KOPT-K1 (cell line): ENCODE data around the gene SBK2.
"Not testable (repeated sequence)": the region's sequence is repeated elsewhere in the genome, so short reads cannot be mapped to it uniquely, and the experiment has no call there.

Experiments
- H3K27ac ChIP-seq: fragments of 200-600 bp; sonication (generic); 2 replicates; pipeline ENCODE4 v1.5.1; 2016; ENCODE audit warnings: antibody characterized with exemption, mild to moderate bottlenecking, low read depth, low read length; ENCODE audit not compliant: poor library complexity, severe bottlenecking
- H3K36me3 ChIP-seq: fragments of 200-600 bp; sonication (generic); 2 replicates; pipeline ENCODE4 v1.5.1; 2017; ENCODE audit warnings: antibody characterized with exemption, mild to moderate bottlenecking, low read length, moderate library complexity; ENCODE audit not compliant: insufficient read depth
- H3K9me3 ChIP-seq: fragments of 200-600 bp; sonication (generic); 2 replicates; pipeline ENCODE4 v1.5.1; 2017; ENCODE audit warnings: antibody characterized with exemption, low read length, mild to moderate bottlenecking; ENCODE audit not compliant: insufficient read depth, poor library complexity, severe bottlenecking

The SBK2 gene

GRCh38 chr19:55546011-55546410 lies 9.1 kb upstream of the SBK2 start:
- Histone ChIP-seq H3K9me3 (no peaks in the 10 kb centered on the region), H3K36me3 (no peaks in the 10 kb centered on the region), H3K27ac (no peak overlapping the region)

- H3K27ac ChIP-seq: no peak within 1 kb of the TSS
- no peaks in the 10 kb centered on the region for H3K9me3 ChIP-seq
- H3K36me3 ChIP-seq: no peaks in the 10 kb centered on the region
Observed at GRCh38 chr19:55545443-55545842, 8.5 kb upstream of the SBK2 start, which contains the start of gene SBK3. TSS of gene SBK3 (minus strand) at chr19:55545543. CDS start at chr19:55545543, 0 bp downstream.

- no peaks in the 10 kb centered on the region for H3K9me3 ChIP-seq
- H3K36me3 ChIP-seq: no peaks in the 10 kb centered on the region
Observed at GRCh38 chr19:55544776-55545439, 8.0 kb upstream of the SBK2 start.

GRCh38 chr19:55544014-55544413 lies 7.1 kb upstream of the SBK2 start:
- no peaks in the 10 kb centered on the region for H3K9me3 ChIP-seq
- H3K36me3 ChIP-seq: no peaks in the 10 kb centered on the region
- H3K27ac ChIP-seq: no peak overlapping the region

More at GRCh38 chr19:55544776-55545439, 8.0 kb upstream of the SBK2 start:
- no peak overlapping the region for H3K27ac ChIP-seq

- H3K36me3 ChIP-seq: no peaks in the 10 kb centered on the region
- no peaks in the 10 kb centered on the region for H3K9me3 ChIP-seq
- H3K27ac ChIP-seq: no peak overlapping the region
Observed at GRCh38 chr19:55543567-55543966, 6.6 kb upstream of the SBK2 start.

- H3K27ac ChIP-seq: no peak overlapping the region
- H3K9me3 ChIP-seq: no peaks in the 10 kb centered on the region
- H3K36me3 ChIP-seq: no peaks in the 10 kb centered on the region
Observed at GRCh38 chr19:55542292-55542855, 5.4 kb upstream of the SBK2 start.

- H3K27ac ChIP-seq: no peak overlapping the region
- no peaks in the 10 kb centered on the region for H3K36me3 ChIP-seq
- no peaks in the 10 kb centered on the region for H3K9me3 ChIP-seq
Observed at GRCh38 chr19:55541091-55541490, 4.2 kb upstream of the SBK2 start.

GRCh38 chr19:55540619-55541018 lies 3.7 kb upstream of the SBK2 start:
- no peaks in the 10 kb centered on the region for H3K36me3 ChIP-seq
- no peak overlapping the region for H3K27ac ChIP-seq
- no peaks in the 10 kb centered on the region for H3K9me3 ChIP-seq

GRCh38 chr19:55539090-55539984 lies 2.4 kb upstream of the SBK2 start:
- H3K36me3 ChIP-seq: no peaks in the 10 kb centered on the region
- no peaks in the 10 kb centered on the region for H3K9me3 ChIP-seq
- H3K27ac ChIP-seq: no peak overlapping the region

- H3K9me3 ChIP-seq: no peaks in the 10 kb centered on the region
- no peaks in the 10 kb centered on the region for H3K36me3 ChIP-seq
- no peak overlapping the region for H3K27ac ChIP-seq
Observed at GRCh38 chr19:55538132-55538531, 1.2 kb upstream of the SBK2 start.

GRCh38 chr19:55537741-55538111 lies 793 bp upstream of the SBK2 start:
- no peaks in the 10 kb centered on the region for H3K36me3 ChIP-seq
- H3K9me3 ChIP-seq: no peaks in the 10 kb centered on the region
- no peak overlapping the region for H3K27ac ChIP-seq

GRCh38 chr19:55536366-55536765 lies 567 bp downstream of the SBK2 start:
- Histone ChIP-seq H3K9me3 (no peaks in the 10 kb centered on the region), H3K27ac (no peak overlapping the region), H3K36me3 (no peaks in the 10 kb centered on the region)

GRCh38 chr19:55535965-55536350 lies 975 bp downstream of the SBK2 start:
- Histone ChIP-seq H3K9me3 (no peaks in the 10 kb centered on the region), H3K27ac (no peak overlapping the region), H3K36me3 (no peaks in the 10 kb centered on the region)

GRCh38 chr19:55535173-55535964 lies 1.6 kb downstream of the SBK2 start:
- Histone ChIP-seq H3K9me3 (no peaks in the 10 kb centered on the region), H3K36me3 (no peaks in the 10 kb centered on the region), H3K27ac (no peak overlapping the region)

- not testable (repeated sequence) for H3K27ac ChIP-seq, H3K36me3 ChIP-seq, H3K9me3 ChIP-seq
Observed at GRCh38 chr19:55534280-55534679, 2.7 kb downstream of the SBK2 start.
